ENCODE results near the gene INPP4A.
A peak's percentile ranks its signal among the peaks of the same experiment; 100 is the strongest.

Gene INPP4A

DNA sequence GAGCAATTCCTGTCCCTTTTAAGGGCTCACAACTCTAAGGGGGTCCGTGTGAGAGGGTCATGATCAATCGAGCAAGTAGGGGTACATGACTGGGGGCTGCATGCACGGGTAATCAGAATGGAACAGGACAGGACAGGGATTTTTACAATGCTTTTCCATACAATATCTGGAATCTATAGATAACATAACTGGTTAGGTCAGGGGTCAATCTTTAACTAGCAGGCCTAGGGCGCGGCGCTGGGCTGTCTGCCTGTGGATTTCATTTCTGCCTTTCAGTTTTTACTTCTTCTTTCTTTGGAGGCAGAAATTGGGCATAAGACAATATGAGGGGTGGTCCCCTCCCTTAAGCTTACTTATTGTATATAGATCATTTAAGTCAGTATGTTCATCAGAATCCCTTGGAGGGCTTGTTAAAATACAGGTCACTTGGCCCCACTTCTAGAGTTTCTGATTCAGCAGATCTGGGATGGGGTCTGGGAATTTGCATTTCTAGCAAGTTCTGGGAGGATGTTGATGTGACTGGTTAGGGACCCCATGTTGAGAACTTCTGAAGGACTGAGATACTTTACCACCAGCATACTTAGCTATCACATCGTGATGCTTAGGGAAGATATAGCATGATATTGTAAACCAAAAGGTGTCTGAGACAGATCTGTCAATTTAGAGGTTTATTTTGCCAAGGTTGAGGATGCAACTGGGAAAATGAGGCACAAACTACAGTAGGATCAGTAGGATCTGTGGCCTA lies 2.8 kb upstream of the INPP4A start:
- no peak overlapping the region for H3K4me3 ChIP-seq (ENCODE audit: low read depth, low read length)
- TF ChIP-seq CTCF (IDR thresholded peaks at IDR 0.05; ENCODE audit: low read depth, low read length), result no peak

DNA sequence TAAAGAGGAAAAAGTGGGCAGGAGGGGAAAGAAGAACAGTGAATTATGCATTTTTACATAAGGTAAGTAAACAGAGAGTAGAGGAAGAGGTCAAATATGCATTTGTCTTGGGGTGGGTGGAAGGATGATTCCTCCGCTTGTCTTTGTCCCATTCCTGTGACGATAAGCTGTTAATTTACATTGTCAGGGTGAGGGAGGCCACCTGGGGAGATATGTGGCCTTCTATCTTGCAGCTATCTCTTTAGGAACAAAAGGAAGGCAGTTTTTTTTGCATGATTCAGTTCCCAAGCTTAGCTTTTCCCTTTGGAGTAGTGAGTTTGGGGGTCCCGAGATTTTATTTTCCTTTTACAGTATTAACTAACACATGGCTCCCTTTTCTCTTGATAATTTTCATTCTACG lies 2.2 kb upstream of the INPP4A start:
- no peak overlapping the region for H3K4me3 ChIP-seq (ENCODE audit: low read depth, low read length)
- no peak for TF ChIP-seq CTCF (IDR thresholded peaks at IDR 0.05; ENCODE audit: low read depth, low read length)

- peak overlapping the region; percentile 79 for H3K4me3 ChIP-seq (ENCODE audit: low read depth, low read length)
- TF ChIP-seq CTCF (IDR thresholded peaks at IDR 0.05; ENCODE audit: low read depth, low read length), result no peak
These were observed 572 bp downstream of the INPP4A start for GRCh38 chr2:98445177-98445682.

DNA sequence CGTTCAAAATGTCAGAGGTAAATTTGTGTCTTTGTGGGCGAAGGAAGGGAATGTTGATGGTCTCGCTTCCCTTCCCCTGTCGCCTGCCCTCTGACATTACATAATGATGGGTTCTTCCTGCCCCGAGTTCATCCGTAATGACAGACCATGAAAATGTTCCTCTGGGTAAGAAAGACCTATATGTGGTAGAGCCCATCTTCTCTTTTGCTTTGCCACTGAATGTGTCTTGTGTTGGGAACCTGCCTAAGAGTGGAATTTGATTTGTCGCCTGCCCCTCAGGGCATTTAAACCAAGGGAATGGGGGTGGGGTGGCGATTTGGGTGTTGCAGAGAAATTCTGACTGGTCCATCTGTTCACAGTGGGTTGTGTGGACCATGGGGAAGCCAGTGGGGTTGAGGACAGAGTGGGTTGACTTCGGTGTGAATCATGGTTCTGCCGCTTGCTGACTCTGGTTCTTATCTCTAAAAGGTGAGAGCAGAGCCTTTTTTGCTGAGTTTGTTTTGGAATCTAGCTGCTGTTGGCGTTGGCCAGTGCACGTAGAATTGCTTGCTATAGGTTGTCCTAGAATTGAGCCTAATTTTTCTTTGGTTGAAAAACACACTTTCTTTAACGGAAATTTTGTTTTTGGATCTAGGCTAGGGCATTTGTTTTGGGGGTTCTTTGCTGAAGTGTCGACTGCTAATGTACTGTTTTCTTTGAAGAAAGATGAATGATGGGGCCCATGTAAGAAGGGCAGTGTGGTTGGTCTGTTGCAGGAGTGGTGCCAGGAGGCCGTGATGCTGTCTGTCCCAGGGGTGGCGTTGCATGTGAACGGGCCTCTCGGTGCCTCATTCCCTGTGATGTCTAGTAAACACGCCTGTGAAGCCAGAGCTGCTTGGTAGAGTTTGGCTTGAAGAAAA lies 1.3 kb downstream of the INPP4A start:
- TF ChIP-seq CTCF (IDR thresholded peaks at IDR 0.05; ENCODE audit: low read depth, low read length), result no peak
- H3K4me3 ChIP-seq (ENCODE audit: low read depth, low read length), result peak overlapping the region; percentile 79

- no peak for TF ChIP-seq CTCF (IDR thresholded peaks at IDR 0.05; ENCODE audit: low read depth, low read length)
- no peak overlapping the region for H3K4me3 ChIP-seq (ENCODE audit: low read depth, low read length)
These were observed 2.2 kb downstream of the INPP4A start for GRCh38 chr2:98446850-98447249.

GRCh38 chr2:98448441-98449145 lies 3.9 kb downstream of the INPP4A start:
- H3K4me3 ChIP-seq (ENCODE audit: low read depth, low read length), result no peak overlapping the region
- TF ChIP-seq CTCF (IDR thresholded peaks at IDR 0.05; ENCODE audit: low read depth, low read length), result no peak

Measured in WI38 (cell line).